OCI-LY1 (cell line): ENCODE measurements around the gene NFASC.

Experiments
- CTCF ChIP-seq: fragments of 200-600 bp; sonication (generic), shearing (Covaris generic); IDR thresholded peaks from 2 replicates; pipeline ENCODE4 v1.5.1; 2017; ENCODE audit warnings: mild to moderate bottlenecking, antibody characterized with exemption, low read length, moderate library complexity, mixed read lengths
- EZH2 ChIP-seq: fragments of 200-600 bp; sonication (generic), shearing (Covaris generic); IDR thresholded peaks from 2 replicates; pipeline ENCODE4 v1.8.0; 2017; ENCODE audit warnings: borderline replicate concordance, mixed run types, mild to moderate bottlenecking, antibody characterized with exemption, low read length, moderate library complexity, mixed read lengths

- TF ChIP-seq CTCF (no peak), EZH2 (no peak)
These were observed 100.3 kb downstream of the NFASC start for GRCh38 chr1:204970937-204971336.
